ENCODE data around the gene CCDC32.

Gene CCDC32

DNA sequence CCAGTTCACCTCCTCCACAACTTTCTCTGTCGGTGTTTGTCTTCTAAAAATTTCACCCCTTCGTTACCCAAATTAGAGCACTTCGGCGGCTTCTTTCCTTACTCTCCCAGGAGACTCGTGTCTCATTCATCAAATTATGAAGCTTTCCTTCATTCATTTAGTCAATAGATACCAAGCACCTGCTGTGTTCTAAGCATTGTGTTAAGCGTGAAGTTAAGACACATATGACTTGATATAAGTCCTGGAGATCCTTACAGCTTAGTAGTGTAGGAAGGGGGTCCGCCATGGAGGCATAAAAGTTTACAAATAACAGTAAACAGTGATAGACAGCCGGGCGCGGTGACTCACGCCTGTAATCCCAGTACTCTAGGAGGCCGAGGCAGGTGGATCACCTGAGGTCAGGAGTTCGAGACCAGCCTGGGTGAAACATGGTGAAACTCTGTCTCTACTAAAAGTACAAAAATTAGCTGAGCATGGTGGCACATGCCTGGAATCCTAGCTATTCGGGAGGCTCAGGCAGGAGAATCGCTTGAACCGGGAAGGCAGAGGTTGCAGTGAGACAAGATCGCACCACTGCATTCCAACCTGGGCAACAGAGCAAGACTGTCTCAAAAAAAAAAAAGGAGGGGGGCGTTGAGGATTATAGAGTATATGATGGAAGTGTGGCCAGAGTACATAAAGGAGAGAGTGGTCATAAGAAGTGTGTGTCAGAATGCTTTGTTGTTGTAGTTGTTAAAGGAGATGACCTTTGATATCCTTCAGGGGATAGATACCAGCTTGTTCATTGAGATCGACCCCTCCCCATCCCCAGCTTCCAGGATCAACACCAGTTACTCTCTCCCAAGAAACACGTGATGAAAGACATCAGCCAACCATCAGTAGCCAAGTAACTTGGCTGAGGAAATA is 744 bp upstream of the CCDC32 start:
- DNase-seq: no peak

DNA sequence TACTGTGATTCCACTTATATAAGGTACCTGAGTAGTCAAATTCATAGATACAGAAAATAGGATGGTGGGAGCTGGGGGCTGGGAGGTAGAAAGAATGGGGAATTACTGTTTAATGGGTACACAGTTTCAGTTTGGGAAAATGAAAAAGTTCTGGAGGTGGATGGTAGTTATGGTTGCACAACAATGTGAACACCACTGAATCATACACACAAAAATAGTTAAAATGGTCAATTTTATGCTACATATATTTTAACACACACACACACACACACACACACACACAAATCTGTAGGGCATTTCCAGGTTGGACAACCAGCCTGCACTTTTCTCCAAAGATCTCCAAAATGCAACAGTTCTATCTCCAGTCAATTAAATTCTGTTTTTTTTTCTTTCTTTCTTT is 1.4 kb downstream of the CCDC32 start:
- no peak for DNase-seq

GRCh38 chr15:40562691-40563090 is 2.2 kb downstream of the CCDC32 start:
- DNase-seq: no peak

- no peak for DNase-seq
Observed at GRCh38 chr15:40558952-40559742, 5.7 kb downstream of the CCDC32 start.

DNA sequence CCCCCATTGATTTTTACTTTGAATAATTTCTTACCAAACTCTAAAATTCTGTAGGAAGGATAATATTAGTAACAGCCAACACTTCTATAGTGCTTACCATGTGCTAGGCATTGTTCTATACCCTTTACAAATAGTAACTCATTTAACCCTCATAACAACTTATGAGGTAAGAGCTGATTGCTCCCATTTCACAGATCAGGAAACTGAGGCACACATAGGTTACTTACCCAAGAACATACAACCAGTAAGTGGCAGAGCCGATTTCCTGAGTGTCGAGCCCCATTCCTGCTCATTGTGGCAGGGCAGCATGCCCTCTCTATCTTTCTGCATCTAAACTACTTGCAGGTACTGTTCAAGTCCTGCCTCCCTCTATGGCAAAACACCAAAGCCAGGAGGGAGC is 9.0 kb downstream of the CCDC32 start:
- DNase-seq: no peak

DNA sequence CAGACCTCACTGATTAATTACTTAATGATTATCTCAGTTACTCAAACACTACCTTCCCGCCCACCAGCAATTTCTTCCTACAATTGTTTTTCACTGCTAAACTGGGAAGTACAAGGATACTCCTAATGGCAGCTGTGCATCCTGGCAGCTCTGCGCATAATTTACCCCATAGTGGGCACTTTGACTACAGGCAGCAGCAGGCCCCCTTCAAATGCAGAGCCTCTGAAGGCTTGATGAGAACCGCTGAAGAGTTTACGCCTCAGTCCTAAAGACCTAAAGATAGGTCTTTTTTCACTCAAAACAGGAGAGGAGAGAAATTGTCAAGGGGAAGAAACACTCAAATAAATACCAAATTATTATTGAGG is 10.7 kb downstream of the CCDC32 start:
- no peak for DNase-seq

DNA sequence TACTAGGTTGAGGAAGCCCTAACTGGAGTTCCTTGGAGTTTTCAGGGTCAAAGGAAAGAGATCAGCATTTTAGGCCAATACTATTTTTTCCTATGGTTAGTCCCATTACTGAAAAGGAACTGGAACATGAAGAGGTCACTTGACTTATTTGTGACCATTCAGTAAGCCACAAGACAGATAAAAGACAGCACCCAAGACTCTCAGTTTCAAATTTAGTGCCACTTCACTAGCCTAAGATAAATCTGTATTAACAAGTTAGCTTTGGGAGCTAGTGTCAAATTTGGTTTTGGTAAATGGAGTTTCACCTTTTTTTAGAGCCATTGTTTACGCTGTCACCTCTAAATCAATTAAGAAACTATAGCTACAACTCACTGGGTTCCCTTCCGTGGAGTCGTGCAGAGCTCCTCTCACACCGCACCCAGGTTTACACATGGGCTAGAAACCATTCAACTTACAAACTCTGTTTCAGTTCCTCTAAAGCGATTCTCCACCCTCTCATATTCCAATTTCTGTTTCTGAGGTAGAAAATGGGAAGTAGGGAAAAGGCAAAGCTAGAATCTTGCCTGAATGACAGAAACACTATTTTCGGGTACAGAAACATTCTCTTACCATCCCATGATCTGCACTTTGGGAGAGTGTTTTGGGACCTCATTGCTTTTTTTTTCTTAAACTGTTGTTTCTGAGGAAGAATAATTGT is 14.4 kb downstream of the CCDC32 start:
- no peak for DNase-seq

DNA sequence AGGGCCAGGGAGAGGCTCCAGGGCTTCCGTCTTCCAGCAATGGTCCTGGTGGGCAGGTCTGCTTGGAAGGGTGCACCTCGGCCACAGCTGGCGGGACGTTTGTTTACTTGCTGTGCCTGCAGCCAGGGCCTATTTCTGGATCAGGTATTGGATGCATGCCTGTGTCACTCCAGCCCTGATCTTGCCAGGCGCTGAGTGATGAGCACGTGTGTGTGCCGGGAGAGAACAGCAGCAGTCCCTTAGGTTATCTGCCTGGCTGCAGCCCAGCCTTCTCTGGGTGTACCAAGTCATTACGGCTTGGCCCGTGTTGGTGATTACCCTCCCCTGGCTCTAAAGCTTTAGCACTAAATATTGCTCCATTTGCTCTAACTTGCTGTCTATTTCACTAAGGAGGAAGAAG is 14.9 kb downstream of the CCDC32 start:
- DNase-seq: no peak

GRCh38 chr15:40548610-40549009 is 16.2 kb downstream of the CCDC32 start:
- no peak for DNase-seq

DNA sequence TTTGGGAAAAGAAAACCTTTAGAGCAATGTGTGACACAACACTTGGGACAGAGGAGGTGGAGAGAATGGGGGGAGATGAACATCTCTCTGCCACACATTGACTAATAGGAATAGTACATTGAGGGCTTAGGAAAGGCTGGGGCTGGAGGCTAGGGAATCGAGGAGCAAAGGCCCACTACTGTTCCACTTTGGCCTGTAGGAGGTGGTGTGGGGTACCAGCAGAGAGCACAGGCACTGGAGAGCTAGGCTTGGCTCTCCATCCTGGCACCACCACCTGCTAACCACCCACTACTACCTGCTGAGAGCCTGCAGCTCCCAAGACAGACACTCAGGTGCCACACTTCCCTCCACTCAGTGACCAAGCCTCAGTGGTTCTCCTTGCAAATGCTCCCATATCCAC is 19.4 kb downstream of the CCDC32 start:
- no peak for DNase-seq

DNA sequence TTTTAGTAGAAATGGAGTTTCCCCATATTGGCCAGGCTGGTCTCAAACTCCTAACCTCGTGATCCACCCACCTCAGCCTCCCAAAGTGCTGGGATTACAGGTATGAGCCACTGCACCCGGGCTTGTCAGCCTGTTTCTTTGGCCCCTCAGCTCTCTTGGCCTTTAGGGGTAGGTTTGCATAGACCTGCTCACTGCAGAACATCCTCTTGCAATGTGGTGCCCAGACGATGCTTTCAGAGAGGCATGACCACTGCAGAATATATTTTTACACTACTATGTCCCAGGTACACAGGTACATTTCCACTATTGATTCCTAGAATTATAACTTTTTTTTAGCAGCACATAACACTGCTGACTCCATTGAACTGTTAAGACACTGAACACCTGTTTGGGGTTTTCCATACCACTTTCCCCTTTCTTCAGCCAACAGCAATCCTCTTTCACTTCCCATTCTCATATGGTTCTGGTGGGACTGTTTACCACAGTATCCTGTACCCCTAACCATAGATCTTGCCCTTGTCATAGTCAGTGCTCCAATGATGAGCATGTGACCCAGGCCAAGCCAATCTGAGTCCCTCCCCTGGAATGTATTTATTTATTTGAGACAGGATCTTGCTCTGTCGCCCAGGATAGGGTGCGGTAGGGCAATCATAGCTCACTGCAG is 21.1 kb downstream of the CCDC32 start:
- DNase-seq: no peak

DNA sequence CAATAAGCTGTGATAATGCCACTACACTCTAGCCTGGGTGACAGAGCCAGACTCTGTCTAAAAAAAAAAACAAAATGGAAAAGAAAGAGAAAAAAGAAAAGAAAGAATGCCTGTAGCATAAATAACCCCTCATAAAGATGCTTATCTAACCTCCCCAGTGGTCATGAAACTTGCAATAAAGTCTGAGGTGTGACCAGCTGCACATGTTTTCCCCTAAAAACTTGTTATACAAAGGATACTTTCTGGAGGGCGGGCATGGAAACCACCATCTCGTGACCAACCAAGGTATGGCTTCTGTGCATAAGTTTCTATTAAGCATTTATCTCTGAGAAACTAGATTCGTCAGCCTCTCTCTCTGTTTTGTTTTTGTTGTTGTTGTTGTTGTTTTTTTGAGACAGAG is 21.8 kb downstream of the CCDC32 start:
- no peak for DNase-seq

GRCh38 chr15:40538976-40539375 is 25.9 kb downstream of the CCDC32 start:
- DNase-seq: no peak

DNA sequence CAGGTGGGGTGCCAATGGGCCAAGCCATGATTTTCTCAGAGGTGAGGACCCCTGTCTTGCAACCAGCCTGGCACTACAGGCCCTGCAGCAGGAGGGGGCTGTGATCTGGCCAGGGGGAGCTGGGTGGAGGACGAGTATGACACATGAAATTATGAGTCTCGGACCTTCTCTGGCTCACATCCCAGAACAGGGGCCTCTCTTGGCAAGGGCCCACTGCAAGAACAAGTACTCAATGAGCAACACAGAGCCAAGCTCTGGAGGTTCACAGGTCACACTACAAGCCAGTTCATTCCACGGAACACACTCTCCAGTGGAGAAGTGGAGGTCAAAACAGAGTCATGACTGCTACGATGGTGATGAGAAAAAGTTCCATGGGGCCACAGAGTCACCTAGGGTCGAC is 28.3 kb downstream of the CCDC32 start:
- DNase-seq: no peak

GRCh38 chr15:40534371-40534770 is 30.5 kb downstream of the CCDC32 start:
- DNase-seq: no peak

DNA sequence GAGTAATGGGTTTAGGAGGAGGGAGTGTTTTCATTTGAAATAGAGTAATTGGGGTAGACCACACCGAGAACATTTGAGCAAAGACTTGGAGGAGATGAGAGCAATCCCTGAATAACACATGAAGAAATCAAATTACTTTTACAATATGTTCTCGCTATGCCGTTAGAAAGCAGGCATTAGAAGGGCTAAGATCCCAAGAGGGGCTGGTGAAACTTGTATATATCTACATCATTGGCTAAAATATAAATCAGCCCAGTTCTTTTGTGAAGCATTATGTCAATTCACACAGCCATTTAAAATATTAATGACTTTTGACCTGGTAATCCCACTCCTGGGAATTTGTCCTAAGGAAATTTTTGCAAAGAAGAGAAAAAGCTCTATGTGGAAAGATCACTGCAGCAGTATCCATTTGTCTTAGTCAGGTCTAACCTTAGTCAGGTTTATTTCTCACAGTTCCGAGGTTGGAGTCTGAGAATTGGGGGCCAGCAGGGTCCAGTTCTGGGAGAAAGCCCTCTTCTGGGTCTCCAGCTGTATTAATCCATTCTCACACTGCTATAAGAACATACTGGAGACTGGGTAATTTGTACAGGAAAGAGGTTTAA is 31.0 kb downstream of the CCDC32 start:
- DNase-seq: no peak

DNA sequence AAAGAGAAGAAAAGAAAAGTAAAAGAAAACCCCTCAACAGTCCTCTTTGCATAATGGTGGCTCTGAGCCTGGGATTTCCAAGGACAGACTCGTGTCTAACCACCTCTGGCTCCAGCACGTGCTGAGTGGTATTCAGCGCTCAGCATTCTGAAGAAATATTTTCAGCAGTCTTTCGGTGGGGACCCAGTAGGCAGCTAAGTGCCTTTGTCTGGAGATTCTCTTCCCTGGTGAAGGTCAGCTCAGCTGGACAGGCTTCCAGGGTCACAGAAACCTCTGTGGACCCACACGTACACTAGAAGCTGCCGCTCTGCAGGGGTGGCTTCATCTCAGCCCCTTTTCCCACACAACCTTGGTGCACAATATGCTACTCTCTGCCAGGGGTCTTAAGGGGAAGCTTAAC is 36.0 kb downstream of the CCDC32 start:
- DNase-seq: no peak

GRCh38 chr15:40525855-40526254 is 39.0 kb downstream of the CCDC32 start:
- DNase-seq: no peak

GRCh38 chr15:40523611-40524010 is 41.2 kb downstream of the CCDC32 start:
- DNase-seq: no peak

GRCh38 chr15:40516322-40516721 is 48.5 kb downstream of the CCDC32 start:
- no peak for DNase-seq

- no peak for DNase-seq
Observed at GRCh38 chr15:40513609-40514008, 51.2 kb downstream of the CCDC32 start.

GRCh38 chr15:40512440-40512839 is 52.4 kb downstream of the CCDC32 start:
- DNase-seq: no peak

All from NCI-H774 (cell line).